Ishikawa (cell line): ENCODE data around the gene PLPPR5.

Experiments used
- CEBPB ChIP-seq: IDR thresholded peaks from 2 replicates; pipeline ENCODE4 v1.6.1; 2012
- CREB1 ChIP-seq: IDR thresholded peaks from 2 replicates; pipeline ENCODE4 v1.6.1; 2012; ENCODE audit warnings: low read depth
- EP300 ChIP-seq: IDR thresholded peaks from 2 replicates; pipeline ENCODE4 v1.6.1; 2012; ENCODE audit warnings: borderline replicate concordance
- FOXM1 ChIP-seq: IDR thresholded peaks from 2 replicates; pipeline ENCODE4 v1.6.1; 2012; ENCODE audit warnings: low read depth, borderline replicate concordance
- MAX ChIP-seq: IDR thresholded peaks from 2 replicates; pipeline ENCODE4 v1.6.1; 2012
- RAD21 ChIP-seq: IDR thresholded peaks from 2 replicates; pipeline ENCODE4 v1.6.1; 2012; ENCODE audit warnings: low read depth
- REST ChIP-seq: IDR thresholded peaks from 2 replicates; pipeline ENCODE4 v1.6.1; 2012; ENCODE audit warnings: low read depth, mild to moderate bottlenecking
- TAF1 ChIP-seq: IDR thresholded peaks from 2 replicates; pipeline ENCODE4 v1.6.1; 2012; ENCODE audit warnings: low read depth, mild to moderate bottlenecking
- TCF12 ChIP-seq: IDR thresholded peaks from 2 replicates; pipeline ENCODE4 v1.6.1; 2012; ENCODE audit warnings: low read depth
- YY1 ChIP-seq: IDR thresholded peaks from 2 replicates; pipeline ENCODE4 v1.6.1; 2012; ENCODE audit warnings: low read depth
- ZBTB7A ChIP-seq: IDR thresholded peaks from 2 replicates; pipeline ENCODE4 v1.6.1; 2012; ENCODE audit warnings: low read depth
- TF ChIP-seq, protein P1 (sequence below): IDR thresholded peaks from 2 replicates; pipeline ENCODE4 v1.6.1; 2012

GRCh38 chr1:98979463-98979862 lies 25.2 kb downstream of the PLPPR5 start:
- TF ChIP-seq EP300 (no peak), CEBPB (no peak), REST (no peak), MAX (no peak), YY1 (no peak), TAF1 (no peak), CREB1 (no peak), FOXM1 (no peak), TCF12 (no peak), RAD21 (no peak), ZBTB7A (no peak)
- TF ChIP-seq, protein P1, sequence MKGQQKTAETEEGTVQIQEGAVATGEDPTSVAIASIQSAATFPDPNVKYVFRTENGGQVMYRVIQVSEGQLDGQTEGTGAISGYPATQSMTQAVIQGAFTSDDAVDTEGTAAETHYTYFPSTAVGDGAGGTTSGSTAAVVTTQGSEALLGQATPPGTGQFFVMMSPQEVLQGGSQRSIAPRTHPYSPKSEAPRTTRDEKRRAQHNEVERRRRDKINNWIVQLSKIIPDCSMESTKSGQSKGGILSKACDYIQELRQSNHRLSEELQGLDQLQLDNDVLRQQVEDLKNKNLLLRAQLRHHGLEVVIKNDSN = no peak
